NCI-H1092 (cell line): ENCODE results near the gene CLDN11.

ENCODE experiments used
- DNase-seq: peaks from one replicate; lab custom pipeline; 2025; lab: John Stamatoyannopoulos, UW

The CLDN11 gene

DNA sequence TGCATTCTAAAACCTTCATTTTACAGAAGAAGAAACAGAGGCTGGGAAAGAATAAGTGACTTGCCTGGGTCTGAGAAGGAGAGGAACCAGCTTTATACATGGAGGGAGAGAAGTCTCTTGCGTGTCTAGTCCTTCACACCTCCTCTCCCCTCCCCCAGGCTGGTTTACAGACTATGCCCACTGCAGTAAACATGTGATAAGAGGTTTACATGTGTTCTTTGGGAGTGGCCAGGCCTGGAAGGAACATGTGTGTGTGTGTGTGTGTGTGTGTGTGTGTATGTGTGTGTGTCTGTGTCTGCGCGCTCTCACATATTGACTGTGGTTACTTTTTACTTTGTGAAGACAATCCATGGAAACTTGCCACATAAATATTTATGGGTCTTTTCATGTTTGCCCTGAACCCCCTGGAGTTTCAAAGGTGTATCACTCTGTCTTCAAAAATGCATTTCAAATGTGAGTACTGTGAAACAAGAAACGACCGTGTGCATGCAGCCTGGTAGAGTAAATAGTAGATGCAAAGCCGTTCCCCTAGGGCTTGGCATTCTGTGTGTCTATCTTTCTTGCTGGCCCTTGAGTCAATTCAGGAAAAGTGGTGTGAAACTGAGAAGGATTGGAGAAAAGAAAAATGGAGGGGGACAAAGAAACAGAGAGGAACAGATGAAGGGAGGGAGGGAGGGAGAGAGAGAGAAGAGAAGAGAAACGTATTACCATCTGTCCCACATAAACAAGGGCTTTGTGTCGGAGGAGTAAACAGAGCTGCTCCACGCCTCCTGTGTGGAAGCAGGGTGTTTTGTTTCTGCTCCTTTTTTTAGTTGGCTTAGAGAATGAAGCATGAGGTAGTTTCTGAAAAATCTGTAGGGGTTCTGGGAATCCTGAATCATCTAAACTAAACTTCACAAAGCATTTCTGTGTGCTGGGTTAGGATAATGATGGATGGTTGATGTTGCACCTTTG is 51.7 kb downstream of the CLDN11 start:
- peak; percentile 31 for DNase-seq

DNA sequence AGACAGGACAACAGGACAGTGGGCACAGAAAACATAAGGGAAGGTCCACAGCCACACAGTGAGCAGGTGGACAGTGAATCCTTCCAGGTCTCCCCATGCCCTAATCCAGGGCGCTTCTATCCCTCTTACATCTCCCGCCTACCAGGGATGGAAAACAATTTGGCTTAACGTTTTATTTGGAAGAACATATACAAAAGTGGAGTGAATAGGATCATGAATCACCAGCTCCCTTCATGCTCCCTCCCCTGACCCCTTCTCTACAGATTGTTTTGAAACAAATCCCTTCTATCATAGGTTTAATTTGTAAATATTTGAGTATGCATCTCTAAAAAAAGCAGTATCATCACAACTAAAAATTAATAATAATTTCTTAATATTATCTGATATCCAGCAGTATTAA is 52.5 kb downstream of the CLDN11 start:
- DNase-seq = no peak

DNA sequence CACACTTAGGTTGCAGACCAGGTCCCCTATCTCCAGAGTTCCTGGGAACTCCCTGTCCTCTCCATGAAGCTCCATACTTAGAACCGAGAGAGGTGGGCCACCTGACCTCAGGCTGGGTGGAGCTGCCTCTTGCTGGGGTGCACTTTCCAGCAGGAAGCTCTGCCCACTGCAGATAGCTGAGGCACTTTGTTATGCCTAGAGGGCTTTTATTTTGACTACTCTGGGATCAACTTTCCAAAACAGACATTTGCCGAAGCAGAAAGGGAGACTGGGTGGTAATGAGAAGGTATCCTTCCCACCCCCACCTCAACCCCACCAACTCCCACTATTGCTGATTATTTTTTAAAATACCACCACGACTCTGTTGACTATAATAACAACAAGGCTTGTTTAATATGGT is 54.7 kb downstream of the CLDN11 start:
- no peak for DNase-seq

DNA sequence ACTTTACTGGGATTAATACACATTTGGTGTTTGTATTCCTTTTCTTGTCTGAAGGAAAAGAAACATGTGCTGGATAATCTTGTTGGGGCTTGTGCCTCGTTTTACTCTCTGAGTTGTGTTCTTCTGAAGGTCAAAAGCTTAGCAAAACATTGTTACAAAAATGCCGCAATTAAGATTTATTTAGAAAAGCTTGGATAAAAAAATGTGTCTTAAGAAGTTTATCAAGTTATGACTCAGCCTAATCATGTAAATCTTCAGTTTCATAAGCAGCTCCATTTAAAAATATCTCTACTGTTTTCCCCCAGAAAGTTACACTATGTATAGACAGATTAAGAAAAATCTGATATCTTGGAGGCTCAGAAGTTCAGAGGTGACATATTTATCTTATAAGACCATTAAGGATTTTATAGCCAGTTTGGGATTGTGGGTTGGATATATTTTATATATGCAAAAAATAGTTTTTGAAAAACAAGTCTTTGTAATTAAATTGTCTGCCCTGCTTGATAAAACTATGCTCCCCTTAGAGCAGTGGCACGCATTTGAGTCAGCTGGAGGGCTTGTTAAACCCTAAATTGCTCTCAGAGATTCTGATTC is 56.5 kb downstream of the CLDN11 start:
- no peak for DNase-seq

- no peak for DNase-seq
Observed at GRCh38 chr3:170476291-170476690, 57.6 kb downstream of the CLDN11 start.

DNA sequence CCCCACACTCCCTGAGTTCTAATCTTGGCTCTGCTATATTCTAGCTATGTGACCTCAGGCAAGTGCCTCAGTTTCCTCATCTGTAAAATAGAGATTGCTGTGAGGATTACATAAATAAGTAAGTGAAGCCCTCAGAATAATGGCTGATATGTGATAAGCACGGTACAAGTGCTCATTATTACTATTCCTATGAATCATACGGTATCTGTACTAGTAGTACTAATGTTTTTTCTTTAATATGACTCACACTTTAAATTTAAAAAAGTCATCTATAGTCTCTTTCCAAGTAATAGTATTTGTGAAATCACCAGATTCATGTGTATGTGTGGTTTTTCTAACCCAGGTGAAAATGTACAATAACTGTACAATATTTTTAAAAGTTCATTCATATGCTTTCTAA is 58.7 kb downstream of the CLDN11 start:
- DNase-seq = no peak

DNA sequence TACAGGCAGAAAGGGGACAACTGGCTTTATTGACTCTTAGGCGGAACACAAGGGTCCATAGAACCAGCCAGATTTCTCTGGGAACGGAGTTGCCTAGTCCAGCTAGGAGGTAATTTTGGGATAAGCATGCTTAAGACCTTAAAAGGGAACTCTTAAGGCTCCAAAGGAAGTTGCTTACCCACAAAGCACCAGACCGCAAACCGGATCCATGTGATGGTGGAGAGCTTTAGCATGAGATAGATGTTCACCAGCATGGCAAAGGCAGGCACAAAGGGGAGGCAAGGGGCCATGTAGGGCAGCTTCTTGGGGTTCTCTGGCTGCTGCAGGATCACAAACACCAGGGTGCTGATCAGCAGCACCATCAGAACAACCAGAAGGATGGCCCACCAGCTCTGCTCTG is 61.4 kb downstream of the CLDN11 start:
- DNase-seq = no peak

- no peak for DNase-seq
Observed at GRCh38 chr3:170482199-170482598, 63.5 kb downstream of the CLDN11 start.

DNA sequence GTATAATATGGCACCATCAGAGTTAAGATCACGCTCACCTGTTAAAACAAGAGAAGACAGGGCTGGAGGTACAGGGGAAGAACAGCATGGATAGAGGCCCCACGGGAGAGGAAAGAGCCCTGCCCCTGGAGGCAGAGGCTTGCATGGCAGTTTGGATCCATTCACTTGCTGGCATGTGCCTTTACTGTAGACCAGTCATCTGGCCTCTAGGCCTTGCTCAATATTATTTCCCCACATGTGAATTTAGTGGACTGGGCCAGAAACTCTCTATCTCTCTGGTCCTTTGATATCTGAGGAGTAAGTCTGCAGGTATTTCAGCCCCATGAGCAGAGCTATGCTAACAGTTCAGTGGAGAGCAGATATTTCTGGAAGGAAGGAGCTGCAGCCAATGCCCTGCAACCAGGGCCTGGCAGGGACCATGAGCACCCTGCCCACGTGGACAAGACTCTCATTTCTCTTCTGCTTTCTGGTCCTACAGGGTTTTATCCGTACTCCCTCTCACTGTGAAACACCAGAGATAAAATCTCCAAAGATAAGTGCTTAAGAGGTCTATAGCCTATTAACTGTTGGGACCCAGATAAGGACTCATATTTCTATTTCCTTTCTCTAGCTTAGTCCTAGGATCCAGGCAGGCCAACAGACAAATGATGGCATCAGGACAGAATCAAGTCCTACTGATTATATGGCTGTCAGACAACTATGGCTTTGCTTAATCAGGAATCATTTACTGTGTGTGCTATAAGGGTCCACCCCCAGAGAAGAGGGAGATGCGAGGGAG is 65.0 kb downstream of the CLDN11 start:
- no peak for DNase-seq
